ENCODE results near the gene PHACTR1.

DNA sequence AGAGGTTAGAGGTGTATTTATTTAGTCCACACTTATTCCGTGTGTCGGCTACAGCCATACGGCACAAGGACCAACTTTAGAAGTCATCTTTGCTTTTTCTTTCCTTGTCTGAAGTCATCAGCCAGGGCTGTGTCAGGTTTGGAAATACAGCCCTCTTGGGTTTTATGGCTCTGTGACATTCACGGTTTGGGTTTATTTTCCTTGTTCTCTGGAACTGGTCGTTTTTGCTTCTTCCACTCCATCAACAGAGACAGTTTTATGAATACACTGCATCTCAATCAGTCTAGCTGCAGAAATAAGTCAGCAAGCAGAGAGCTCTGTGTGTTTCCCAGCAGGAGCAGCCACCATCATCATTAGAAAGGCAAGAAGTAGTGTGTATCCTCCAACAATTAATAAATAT lies 479.2 kb downstream of the PHACTR1 start:
- TF ChIP-seq, protein P1, sequence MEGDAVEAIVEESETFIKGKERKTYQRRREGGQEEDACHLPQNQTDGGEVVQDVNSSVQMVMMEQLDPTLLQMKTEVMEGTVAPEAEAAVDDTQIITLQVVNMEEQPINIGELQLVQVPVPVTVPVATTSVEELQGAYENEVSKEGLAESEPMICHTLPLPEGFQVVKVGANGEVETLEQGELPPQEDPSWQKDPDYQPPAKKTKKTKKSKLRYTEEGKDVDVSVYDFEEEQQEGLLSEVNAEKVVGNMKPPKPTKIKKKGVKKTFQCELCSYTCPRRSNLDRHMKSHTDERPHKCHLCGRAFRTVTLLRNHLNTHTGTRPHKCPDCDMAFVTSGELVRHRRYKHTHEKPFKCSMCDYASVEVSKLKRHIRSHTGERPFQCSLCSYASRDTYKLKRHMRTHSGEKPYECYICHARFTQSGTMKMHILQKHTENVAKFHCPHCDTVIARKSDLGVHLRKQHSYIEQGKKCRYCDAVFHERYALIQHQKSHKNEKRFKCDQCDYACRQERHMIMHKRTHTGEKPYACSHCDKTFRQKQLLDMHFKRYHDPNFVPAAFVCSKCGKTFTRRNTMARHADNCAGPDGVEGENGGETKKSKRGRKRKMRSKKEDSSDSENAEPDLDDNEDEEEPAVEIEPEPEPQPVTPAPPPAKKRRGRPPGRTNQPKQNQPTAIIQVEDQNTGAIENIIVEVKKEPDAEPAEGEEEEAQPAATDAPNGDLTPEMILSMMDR (conservative IDR thresholded peaks at IDR 0.05 in 1 of 2, IDR thresholded peaks at IDR 0.05 in 1 of 2; ENCODE audit: low read depth in 1 of 2, low read length in 2 of 2) = no peak
- no peak for TF ChIP-seq EZH2 (IDR thresholded peaks at IDR 0.05; ENCODE audit: low read length, missing control alignments)

Measured in fibroblast of lung (primary cell).